Ovary (tissue), 9 donors: Measurements from ENCODE around the gene SLC27A5. TPM values are rescaled to one million over a fixed set of nuclear protein-coding genes. Genes with fewer than 3 reads are reported as not detected.

ENCODE experiments used
- DNase-seq, 5 donors: peaks; one replicate each; pipeline ENCODE4 v3.0.0-alpha.2; 2019 to 2020
- H3K27ac ChIP-seq, 2 donors: fragments of 200-600 bp; one replicate each; pipeline versions ENCODE4 v1.5.1 to v1.8.0; 2019 to 2022
- H3K27me3 ChIP-seq: fragments of 200-600 bp; one replicate; pipeline ENCODE4 v1.8.0; 2022
- H3K36me3 ChIP-seq: fragments of 200-600 bp; sonication (generic); one replicate; pipeline ENCODE4 v1.5.1; 2019
- H3K4me1 ChIP-seq: one replicate; pipeline ENCODE4 v1.8.1; 2013; ENCODE audit warnings: mild to moderate bottlenecking, moderate library complexity; ENCODE audit not compliant: insufficient read depth
- H3K4me3 ChIP-seq: fragments of 200-600 bp; sonication (generic); one replicate; pipeline ENCODE4 v1.5.1; 2017
- H3K9me3 ChIP-seq, 2 donors: fragments of 200-600 bp in 1 of 2; sonication (generic) in 1 of 2; one replicate each; pipeline versions ENCODE4 v1.5.1 to v1.8.1; 2013 to 2019; ENCODE audit warnings: mild to moderate bottlenecking in 1 of 2, moderate library complexity in 1 of 2
- CTCF ChIP-seq, 3 donors: fragments of 450-650 bp in 2 of 3; fragments of 200-600 bp in 1 of 3; IDR thresholded peaks; one replicate each; pipeline versions ENCODE4 v1.5.1 to v1.8.0; 2016 to 2022; ENCODE audit warnings: antibody characterized with exemption in 3 of 3, mild to moderate bottlenecking in 1 of 3
- EP300 ChIP-seq: sonication (generic); formaldehyde crosslinking; IDR thresholded peaks from one replicate; pipeline ENCODE4 v1.6.1; 2017; ENCODE audit warnings: antibody characterized with exemption
- POLR2A ChIP-seq: fragments of 450-650 bp; IDR thresholded peaks from one replicate; pipeline ENCODE4 v1.6.1; 2017; ENCODE audit warnings: antibody characterized with exemption, mild to moderate bottlenecking, moderate library complexity
- WGBS, 3 donors: extraction: QIAGEN DNeasy Blood & Tissue Kit in 1 of 3; methylation state at CpG; one replicate each; pipeline versions ENCODE4 v1.1.5 to v1.1.7; 2013 to 2017; 5-methylcytosine and 5-hydroxymethylcytosine counted together
- intact Hi-C, 4 donors: fragments of 100-400 bp; cut with DNase I; formaldehyde crosslinking; loops; one replicate each; pipeline versions ENCODE4 v1.11.0 to v1.15.1; 2022 to 2023
- polyA plus RNA-seq, 2 donors: library from polyadenylated mRNA; stranded (reverse); fragments of 200-250 nt in 1 of 2; fragments of 350-450 nt in 1 of 2; fragmentation: Illumina TruSeq in 1 of 2; extraction: RNeasy Lipid Tissue Mini Kit (QIAGEN cat#74804) in 1 of 2; gene quantifications; one replicate each; pipeline ENCODE4 v1.2.3, GENCODE V29; 2013 to 2014
- total RNA-seq, 7 donors: library from RNA; depleted of rRNA in 2 of 7; stranded (reverse); fragments of >200 nt in 2 of 7; fragmentation: NEBNext Ultra II Directional in 3 of 7; extraction: Animal tissue kit (Norgen Biotek cat#: 25700) in 3 of 7; gene quantifications; one replicate each; pipeline versions ENCODE4 v1.1.0 to v1.2.4, GENCODE V29; 2016 to 2023
- donor health status: DM: no; HTN: no; CAD: no; lungs with moderate emphysema.
- donor health status: DM: no; HTN: no; CAD: no.
- donor health status: Bipolar disorder and iron deficiency.
- donor health status: DM: yes; HTN: yes; CAD: no.
- donor health status: DM: no; HTN: no; CAD: no.
- donor health status: DM: yes; HTN: yes; CAD: no.

Gene SLC27A5
- total and polyA plus RNA-seq, 9 donors = 0.70 to 14.8 (median 11.1) TPM

- H3K27ac ChIP-seq = no peak overlapping the region
- intact Hi-C loops = no loop called here
- H3K36me3 ChIP-seq = no peaks in the 10 kb centered on the region
- WGBS, 3 donors = 87 to 93% (median 92%) methylated on average over 20 of the region's 20 CpGs
- H3K27me3 ChIP-seq = no peaks in the 10 kb centered on the region
- no peaks in the 10 kb centered on the region for H3K9me3 ChIP-seq
- peaks cover 3% of the 10 kb centered on the region for H3K4me1 ChIP-seq
- no peak for DNase-seq
- H3K4me3 ChIP-seq = no peak overlapping the region
- TF ChIP-seq POLR2A (no peak), EP300 (no peak), CTCF (IDR thresholded peaks at IDR 0.05) (no peak)
These were observed 31.3 kb downstream of the SLC27A5 start for GRCh38 chr19:58480481-58480830.

- no peaks in the 10 kb centered on the region for H3K9me3 ChIP-seq
- WGBS, 3 donors = 85 to 87% (median 86%) methylated on average over 18 to 28 of the region's 28 CpGs
- no peak for TF ChIP-seq EP300
- no peak for TF ChIP-seq CTCF (IDR thresholded peaks at IDR 0.05)
- H3K4me3 ChIP-seq = no peak overlapping the region
- no peak overlapping the region for H3K27ac ChIP-seq
- intact Hi-C loops = no loop called here
- H3K4me1 ChIP-seq = peaks cover 6% of the 10 kb centered on the region
- DNase-seq = no peak
- no peaks in the 10 kb centered on the region for H3K36me3 ChIP-seq
- H3K27me3 ChIP-seq = no peaks in the 10 kb centered on the region
These were observed 31.9 kb downstream of the SLC27A5 start for GRCh38 chr19:58479736-58480480.

- no peak for TF ChIP-seq CTCF (IDR thresholded peaks at IDR 0.05)
- TF ChIP-seq EP300 = no peak
- TF ChIP-seq POLR2A = no peak
- no peak for DNase-seq
- H3K9me3 ChIP-seq = no peaks in the 10 kb centered on the region
- H3K4me3 ChIP-seq = no peak overlapping the region
- no peak overlapping the region for H3K27ac ChIP-seq
- intact Hi-C loops = no loop called here
- no peaks in the 10 kb centered on the region for H3K36me3 ChIP-seq
- 82 to 87% (median 83%) methylated on average over 7 of the region's 7 CpGs for WGBS, 3 donors
- H3K27me3 ChIP-seq = no peaks in the 10 kb centered on the region
- H3K4me1 ChIP-seq = peaks cover 6% of the 10 kb centered on the region
These were observed 32.5 kb downstream of the SLC27A5 start for GRCh38 chr19:58479303-58479702.

GRCh38 chr19:58477871-58478270 lies 33.9 kb downstream of the SLC27A5 start:
- H3K36me3 ChIP-seq = no peaks in the 10 kb centered on the region
- no peak for TF ChIP-seq CTCF (IDR thresholded peaks at IDR 0.05)
- no peak for TF ChIP-seq EP300
- TF ChIP-seq POLR2A = no peak
- peaks cover 6% of the 10 kb centered on the region for H3K4me1 ChIP-seq
- intact Hi-C loops = no loop called here
- 83 to 97% (median 94%) methylated on average over 1 of the region's 1 CpG for WGBS, 3 donors
- no peak overlapping the region for H3K27ac ChIP-seq
- H3K9me3 ChIP-seq = no peaks in the 10 kb centered on the region
- no peaks in the 10 kb centered on the region for H3K27me3 ChIP-seq
- DNase-seq = peak in 1 of 5 donors; percentile 55
- H3K4me3 ChIP-seq = no peak overlapping the region
